NCI-H2196 treated with DMSO at 0.1 percent for 48 hours (cell line): ENCODE results near the gene ZMYND11.

Experiments used
- DNase-seq: peaks from one replicate; lab custom pipeline; 2025; ENCODE audit not compliant: unreplicated experiment; lab: John Stamatoyannopoulos, UW

The ZMYND11 gene

GRCh38 chr10:135132-135600 is at the start of gene ZMYND11:
ZMYND11 (plus strand) TSS chr10:135455; CDS start chr10:180013, 44,558 bp downstream.
- DNase-seq: no peak

DNA sequence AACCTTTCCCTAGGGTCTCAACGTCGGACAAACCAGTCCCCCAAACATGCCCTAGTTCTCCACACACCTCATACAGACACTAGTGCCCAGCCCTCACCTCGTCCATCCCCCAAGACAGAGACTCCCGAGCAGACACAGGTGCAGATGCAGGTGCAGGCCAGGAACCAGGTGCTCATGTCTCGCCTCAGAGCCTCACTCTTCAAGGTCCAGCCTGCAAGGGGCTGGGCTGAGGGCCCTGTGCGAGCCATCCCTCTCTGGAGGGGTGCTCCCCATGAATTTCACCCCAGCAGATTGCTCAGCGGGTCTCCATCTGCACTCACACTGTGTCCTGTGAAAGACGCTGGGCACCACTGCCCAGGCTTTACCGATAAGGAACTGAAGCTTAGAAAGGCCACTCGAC is 49.2 kb upstream of the ZMYND11 start:
- DNase-seq: no peak

DNA sequence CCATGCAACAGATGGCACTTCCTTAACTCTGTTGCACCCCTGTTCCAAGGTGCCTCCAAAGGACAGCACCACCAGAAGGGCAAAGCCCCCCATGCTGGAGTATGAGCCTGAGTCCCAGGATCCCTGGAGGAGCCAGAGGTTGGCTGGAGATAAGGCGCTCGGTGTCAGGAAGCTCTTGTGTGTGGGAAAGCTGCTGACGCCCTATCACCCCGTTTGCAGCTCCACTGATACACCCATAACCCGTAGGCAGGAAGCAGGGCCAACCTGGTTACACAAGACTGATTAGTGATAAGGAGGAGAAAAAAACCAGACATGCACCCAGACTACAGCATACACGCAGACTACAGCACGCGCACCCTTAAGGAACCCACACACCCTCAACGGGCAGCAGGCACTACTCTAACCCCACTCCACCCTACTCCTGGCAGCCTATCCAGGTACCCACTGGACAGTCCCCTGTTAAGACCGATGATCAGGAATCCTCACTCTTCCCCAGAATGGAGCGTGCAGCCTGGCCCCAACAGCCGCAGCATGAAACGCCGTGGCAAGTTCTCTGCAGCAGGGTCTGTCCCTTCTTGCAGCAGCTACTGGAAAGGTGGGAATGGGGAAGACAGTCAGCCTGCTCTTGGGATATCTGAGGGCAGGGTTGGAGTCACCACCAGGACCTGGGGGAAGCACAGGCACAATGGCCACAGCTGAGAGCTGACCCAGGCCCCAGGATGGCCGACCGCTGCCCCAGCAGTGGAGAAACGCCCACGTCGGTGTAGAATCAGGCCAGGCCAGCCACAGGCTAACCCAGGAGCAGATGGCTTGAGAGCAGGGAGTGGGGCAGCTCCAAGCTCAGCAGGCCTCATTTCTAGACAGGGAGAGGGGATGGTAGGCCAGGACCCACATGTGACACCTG is 47.8 kb upstream of the ZMYND11 start:
- no peak for DNase-seq

GRCh38 chr10:88253-88652 is 47.0 kb upstream of the ZMYND11 start:
- no peak for DNase-seq

DNA sequence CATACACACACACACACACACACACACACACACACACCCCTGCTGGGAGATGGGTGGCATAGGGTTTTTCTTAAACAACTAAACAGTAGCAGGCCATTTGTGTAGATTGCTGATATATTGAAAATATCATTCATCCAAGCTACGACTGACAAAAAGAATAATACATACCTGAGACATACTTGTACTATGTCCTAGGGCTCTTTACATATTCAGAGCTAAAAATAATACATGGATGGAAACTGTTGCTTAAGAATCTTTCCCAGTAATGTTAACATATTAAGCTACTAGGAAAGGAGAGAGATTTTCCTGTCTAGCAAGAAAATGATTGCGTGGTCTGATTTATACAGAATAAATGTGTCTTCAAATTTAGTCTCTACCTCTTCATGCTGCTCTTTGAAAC is 46.0 kb upstream of the ZMYND11 start:
- no peak for DNase-seq

DNA sequence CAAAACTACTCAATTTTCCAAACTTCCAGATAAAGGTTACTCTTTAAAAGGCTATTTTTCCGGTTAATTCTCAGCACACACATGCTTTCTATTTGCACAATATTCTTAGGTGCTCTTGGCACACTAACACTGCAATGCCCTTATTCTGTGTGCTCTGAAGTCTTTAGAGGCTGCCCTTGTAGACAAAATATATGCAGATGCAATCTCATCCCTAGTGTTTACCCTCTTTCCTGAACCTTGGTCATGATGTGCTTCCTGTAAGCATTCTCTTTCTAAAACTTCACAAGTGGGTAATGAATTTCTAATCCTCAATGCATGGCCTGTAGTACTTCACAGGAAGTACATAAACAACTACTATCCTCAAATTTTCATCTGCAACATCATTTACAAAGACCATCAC is 45.1 kb upstream of the ZMYND11 start:
- DNase-seq: no peak

GRCh38 chr10:91313-91712 is 43.9 kb upstream of the ZMYND11 start:
- no peak for DNase-seq

DNA sequence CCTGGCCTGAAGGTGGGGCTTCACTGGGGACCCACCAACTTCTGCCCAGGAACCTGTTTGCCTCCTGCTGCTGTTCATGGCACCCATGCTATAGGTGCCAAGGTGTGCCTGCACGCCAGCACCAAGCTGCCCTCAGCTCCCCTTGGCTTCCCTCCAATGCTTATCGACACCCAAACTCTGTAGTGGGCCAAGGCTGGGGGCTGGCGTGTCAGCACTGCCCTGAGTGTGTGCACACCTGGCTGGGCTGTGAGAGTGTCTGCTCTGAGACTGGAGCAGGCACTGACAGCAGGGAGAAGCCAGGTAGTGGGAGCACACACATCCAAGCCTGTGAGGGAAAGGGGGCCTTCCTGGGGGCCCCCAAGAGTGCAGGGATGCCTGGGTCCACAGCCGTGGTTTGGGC is 43.1 kb upstream of the ZMYND11 start:
- no peak for DNase-seq

GRCh38 chr10:92846-93245 is 42.4 kb upstream of the ZMYND11 start:
- DNase-seq: no peak

DNA sequence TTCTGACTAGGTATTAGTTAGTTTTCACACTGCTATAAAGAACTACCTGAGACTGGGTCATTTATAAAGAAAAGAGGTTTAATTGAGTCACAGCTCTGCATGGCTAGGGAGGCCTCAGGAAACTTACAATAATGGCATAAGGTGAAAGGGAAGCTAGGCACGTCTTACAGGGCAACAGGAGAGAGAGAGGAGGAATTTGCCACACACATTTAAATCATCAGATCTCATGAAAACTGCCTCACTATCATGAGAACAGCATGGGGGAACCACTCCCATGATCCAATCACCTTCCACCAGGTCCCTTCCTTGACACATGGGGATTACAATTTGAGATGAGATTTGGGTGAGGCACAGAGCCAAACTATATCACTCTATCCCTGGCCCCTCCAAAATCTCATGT is 40.6 kb upstream of the ZMYND11 start:
- DNase-seq: no peak

DNA sequence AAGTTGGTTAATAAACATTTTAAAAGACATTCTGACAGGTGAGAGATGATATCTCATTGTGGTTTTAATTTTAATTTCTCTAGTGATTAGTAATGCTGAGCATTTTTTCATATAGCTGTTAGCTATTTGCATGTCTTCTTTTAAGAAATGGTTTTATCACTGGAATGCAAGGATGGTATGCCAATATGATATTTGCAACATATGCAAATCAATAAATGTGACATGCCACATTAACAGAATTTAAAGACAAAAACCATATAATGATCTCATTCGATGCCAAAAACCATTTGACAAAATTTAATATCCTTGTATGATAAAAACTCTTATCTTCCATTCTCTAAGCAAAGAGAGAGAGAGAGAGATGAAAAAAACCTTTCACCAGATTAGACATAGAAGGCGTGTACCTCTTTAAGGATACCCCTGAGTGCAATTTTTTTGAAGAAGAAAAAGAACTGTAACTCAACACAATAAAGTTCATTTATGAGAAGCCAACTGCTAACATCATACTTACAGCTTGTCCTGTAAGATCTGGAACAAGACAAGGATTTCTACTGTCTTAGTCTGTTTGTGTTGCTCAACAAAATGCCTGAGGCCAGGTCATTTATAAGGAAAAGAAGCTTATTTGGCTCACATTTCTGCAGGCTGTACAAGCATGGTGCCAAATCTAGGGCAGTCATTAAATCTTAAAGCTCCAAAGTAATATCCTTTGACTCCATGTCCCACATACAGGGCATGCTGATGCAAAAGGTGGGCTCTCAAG is 39.7 kb upstream of the ZMYND11 start:
- DNase-seq: no peak

GRCh38 chr10:96466-96865 is 38.8 kb upstream of the ZMYND11 start:
- DNase-seq: no peak

DNA sequence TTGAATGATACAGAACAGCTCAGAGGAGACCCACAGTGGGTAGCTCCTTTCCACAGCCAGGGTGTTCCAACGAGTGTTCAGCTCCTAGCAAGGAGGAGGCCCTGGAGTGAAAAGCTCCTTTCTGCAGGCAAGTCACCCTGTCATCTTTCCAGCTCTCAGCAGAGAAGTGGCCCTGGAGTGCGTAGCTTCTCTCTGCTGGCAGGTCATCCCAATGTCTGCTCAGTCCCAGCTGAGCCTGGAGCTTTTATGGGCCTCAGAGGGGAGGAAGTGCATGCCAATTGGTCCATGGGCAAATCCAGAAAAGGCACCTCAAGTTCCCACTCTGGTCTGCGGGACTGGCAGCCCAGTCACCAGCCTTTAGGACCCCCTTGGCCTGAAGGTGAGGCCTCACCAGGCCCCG is 30.8 kb upstream of the ZMYND11 start:
- no peak for DNase-seq

DNA sequence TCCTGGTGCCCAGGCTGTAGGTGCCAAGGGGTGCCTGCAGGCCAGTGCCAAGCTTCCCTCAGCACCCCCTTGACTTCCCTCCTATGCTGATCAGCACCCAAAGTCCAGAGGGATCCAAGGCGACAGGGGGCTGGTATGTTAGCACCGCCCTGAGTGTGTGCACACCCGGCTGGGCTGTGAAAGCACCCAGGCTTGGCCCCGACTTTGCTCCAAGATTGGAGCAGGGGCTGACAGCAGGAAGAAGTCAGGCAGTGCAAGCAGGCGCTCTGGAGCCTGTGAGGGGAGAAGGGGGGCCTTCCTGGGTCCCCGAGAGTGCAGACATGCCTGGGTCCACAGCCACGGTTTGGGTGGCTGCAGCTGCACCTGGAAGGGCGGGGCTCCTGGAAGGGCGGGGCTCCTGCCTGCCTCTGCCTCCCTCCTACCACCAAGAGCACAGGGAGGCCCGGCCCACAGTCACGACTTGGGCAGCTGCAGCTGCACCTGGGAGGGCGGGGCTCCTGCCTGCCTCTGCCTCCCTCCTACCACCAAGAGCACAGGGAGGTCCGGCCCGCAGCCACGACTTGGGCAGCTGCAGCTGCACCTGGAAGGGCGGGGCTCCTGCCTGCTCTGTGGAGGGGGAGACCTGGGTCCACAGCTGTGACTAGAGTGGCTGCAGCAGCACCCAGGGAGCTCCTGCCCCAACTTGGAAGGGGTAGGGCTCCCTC is 30.2 kb upstream of the ZMYND11 start:
- DNase-seq: no peak

- DNase-seq: no peak
Measured at GRCh38 chr10:105806-106205, 29.4 kb upstream of the ZMYND11 start.

GRCh38 chr10:106740-107139 is 28.5 kb upstream of the ZMYND11 start:
- no peak for DNase-seq

- DNase-seq: no peak
Measured at GRCh38 chr10:112246-112645, 23.0 kb upstream of the ZMYND11 start.

DNA sequence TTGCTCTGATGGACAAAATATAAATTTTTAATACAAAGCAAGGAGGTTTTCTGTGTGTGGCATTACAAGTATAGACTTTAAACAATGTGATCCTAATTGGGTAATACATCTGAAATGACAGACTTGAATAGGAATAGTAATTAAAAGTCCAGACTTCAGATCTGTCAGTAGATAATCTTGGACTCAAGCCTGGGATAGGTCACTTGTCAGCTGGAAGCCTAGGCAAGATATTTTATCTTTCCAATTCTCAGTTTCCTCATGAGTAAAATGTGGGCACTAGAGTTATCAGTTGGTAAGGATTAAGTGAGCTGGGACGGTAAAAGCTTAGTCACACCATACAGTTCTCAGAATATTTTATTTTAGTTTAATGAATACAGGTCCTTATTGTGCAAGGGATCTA is 10.4 kb upstream of the ZMYND11 start:
- no peak for DNase-seq

DNA sequence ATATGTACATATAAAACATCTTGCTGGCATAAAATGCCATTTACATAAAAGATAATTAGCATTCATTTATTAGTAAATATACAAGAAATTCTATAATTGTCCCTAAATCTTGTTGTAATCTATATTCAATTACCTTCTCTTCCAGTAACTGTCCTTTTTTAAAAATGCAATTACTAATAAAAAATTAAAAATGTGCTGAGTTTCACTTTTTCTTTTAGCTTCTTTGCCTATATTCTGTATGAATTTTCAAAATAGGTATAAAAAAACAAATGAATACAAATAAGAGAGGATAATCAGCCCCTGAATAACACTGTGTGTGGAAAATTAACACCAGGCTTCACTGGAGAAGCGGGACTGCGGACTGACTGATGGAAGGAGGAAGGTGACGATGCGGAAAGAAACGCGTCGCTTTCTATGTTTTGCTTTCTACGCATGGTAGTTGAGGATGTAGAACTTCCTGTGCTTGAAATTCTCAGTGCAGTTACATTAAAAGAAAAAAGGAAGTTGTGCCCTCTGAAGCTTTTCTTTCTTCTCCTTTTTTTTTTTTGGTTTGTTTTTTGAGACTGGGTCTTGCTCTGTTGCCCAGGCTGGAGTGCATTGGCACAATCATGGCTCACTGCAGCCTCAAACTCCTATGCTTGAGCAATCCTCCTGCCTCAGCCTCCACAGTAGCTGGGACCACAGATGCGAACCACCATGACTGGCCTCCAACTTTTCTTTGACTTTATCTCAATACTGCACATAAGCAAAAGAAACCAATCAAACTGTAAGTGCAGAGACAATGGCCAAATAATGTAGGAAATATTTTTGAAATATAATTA is 7.4 kb upstream of the ZMYND11 start:
- DNase-seq: no peak

DNA sequence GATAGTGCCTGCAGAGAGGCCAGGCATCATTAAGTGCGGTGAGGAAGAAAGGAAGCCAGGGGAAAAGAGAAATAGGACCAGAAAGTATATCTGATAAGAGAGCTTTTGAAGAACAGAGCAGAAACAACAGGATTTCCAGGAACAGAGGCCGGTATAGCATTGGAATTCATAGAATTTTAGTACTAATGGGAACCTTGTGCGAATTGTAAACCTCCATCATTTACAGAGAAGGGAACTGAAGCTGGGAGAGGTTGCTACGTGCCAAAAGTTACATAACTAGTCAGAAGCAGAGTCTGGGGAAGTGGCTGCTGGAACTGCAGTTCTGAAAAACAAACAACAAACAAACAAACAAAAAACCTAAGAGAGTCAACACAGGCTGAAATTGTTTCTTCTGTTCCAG is 5.4 kb upstream of the ZMYND11 start:
- DNase-seq: no peak
